ENCODE measurements around the gene TTC3. TPM values are rescaled to one million over a fixed set of nuclear protein-coding genes. Genes with fewer than 3 reads are reported as not detected.

TTC3 gene
- total and polyA plus RNA-seq, 7 donors: 6.5 to 50.3 (median 25.7) TPM

DNA sequence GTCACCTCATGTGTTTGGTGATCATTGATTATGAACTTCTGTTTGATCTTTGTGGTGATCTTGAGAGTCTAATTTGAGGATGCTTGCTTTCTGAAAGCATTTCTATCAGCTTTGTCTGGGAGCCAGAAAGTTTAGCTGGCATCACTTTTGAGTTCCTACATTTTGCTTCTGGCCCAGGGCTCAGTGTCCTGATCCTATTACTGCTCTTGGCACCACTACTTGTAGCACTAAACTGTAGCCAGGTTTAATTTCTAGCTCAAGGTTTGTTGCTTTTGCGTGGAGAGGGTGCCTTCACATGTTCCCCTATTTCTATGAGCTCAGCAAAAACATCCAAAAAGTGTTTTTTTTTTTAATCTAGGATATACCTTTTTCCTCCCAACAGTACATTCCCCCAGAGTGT, 9.3 kb downstream of the TTC3 start:
- peak in 3 of 4 donors; percentile 62 to 81 (median 75) for ATAC-seq
- Histone ChIP-seq H3K27ac (peak overlapping the region; percentile 33), H3K4me1 (peaks cover 43% of the 10 kb centered on the region), H3K27me3 (ENCODE audit: insufficient read depth in 3 of 3, low read length in 2 of 3) (no peaks in the 10 kb centered on the region), H3K36me3 (ENCODE audit: insufficient read depth in 1 of 2, low read depth in 1 of 2) (no peaks in the 10 kb centered on the region), H3K4me3 (no peak overlapping the region), H3K9me3 (peaks cover 4% of the 10 kb centered on the region)
- 12 to 50% (median 23%) methylated on average over 1 of the region's 1 CpG for WGBS, 3 donors
- no peak for DNase-seq
- TF ChIP-seq, protein P1, sequence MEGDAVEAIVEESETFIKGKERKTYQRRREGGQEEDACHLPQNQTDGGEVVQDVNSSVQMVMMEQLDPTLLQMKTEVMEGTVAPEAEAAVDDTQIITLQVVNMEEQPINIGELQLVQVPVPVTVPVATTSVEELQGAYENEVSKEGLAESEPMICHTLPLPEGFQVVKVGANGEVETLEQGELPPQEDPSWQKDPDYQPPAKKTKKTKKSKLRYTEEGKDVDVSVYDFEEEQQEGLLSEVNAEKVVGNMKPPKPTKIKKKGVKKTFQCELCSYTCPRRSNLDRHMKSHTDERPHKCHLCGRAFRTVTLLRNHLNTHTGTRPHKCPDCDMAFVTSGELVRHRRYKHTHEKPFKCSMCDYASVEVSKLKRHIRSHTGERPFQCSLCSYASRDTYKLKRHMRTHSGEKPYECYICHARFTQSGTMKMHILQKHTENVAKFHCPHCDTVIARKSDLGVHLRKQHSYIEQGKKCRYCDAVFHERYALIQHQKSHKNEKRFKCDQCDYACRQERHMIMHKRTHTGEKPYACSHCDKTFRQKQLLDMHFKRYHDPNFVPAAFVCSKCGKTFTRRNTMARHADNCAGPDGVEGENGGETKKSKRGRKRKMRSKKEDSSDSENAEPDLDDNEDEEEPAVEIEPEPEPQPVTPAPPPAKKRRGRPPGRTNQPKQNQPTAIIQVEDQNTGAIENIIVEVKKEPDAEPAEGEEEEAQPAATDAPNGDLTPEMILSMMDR (IDR thresholded peaks at IDR 0.05): no peak
- intact Hi-C loops (cut with DNase I): no loop called here

DNA sequence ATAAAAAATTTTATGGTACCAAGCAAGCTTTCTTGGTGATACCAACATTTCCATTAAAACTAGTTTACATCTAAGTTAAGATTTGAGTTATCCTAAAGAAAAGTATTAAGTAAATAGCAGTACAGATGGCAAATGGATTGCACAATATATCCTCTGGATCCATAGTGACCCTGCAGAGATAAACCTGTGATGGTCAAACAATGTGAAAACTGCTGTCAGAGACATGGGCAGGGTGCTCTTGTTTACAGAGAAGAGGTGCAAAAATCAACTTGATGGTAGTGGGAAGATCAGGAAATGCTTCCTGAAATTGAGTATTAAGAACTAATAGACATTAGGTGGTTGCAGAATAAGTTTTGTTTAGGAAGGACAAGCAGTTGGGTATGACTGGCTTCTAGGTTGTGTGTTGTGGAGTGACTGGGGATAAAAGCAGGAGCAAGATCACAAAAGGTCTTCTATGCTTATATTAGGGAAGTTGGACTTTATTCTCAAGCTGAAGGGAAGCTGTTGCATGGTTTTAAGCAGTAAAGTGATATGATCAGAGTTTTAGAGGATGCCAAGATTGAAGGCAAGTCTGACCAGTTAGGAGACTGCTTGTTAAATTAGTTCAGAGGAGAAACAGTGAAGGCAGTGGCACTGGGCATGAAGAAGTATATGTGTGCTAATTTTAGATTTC, 9.9 kb downstream of the TTC3 start:
- intact Hi-C loops (cut with DNase I): no loop called here
- TF ChIP-seq, protein P1 (IDR thresholded peaks at IDR 0.05): no peak
- DNase-seq: no peak
- peak in 2 of 4 donors; percentile 24 to 30 for ATAC-seq
- Histone ChIP-seq H3K27me3 (ENCODE audit: insufficient read depth in 3 of 3, low read length in 2 of 3) (no peaks in the 10 kb centered on the region), H3K36me3 (ENCODE audit: insufficient read depth in 1 of 2, low read depth in 1 of 2) (no peaks in the 10 kb centered on the region), H3K4me1 (peaks cover 43% of the 10 kb centered on the region), H3K27ac (peak overlapping the region; percentile 24), H3K9me3 (peaks cover 4% of the 10 kb centered on the region), H3K4me3 (no peak overlapping the region)

DNA sequence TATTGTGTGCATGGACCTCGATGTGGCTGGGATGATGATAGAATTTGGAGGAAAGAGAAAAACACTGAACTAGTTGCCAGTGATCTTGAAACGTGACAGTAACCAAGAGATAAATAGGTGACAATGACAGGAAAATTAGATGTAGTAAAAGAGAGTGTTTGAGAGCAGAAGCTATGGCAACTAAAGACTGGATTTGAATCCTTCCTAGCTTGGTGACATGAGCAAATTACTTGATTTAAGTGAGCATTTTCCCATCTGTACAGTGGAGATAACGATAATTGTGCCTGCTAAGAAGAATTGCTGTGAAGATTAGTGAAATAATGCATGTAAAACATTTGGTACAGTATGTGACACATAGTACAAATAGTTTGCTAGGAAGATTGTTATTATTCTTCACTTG, 12.7 kb downstream of the TTC3 start:
- ATAC-seq: no peak
- no peaks in the 10 kb centered on the region for H3K27me3 ChIP-seq (ENCODE audit: insufficient read depth in 3 of 3, low read length in 2 of 3)
- 75 to 83% (median 78%) methylated on average over 3 of the region's 3 CpGs for WGBS, 3 donors
- H3K36me3 ChIP-seq (ENCODE audit: insufficient read depth in 1 of 2, low read depth in 1 of 2): peaks cover 0 to 12% of the 10 kb centered on the region in 2 donors
- intact Hi-C loops (cut with DNase I): no loop called here
- H3K4me3 ChIP-seq: no peak overlapping the region
- H3K4me1 ChIP-seq: peaks cover 38% of the 10 kb centered on the region
- DNase-seq: no peak
- H3K9me3 ChIP-seq: no peaks in the 10 kb centered on the region
- H3K27ac ChIP-seq: no peak overlapping the region
- TF ChIP-seq, protein P1 (IDR thresholded peaks at IDR 0.05): no peak

DNA sequence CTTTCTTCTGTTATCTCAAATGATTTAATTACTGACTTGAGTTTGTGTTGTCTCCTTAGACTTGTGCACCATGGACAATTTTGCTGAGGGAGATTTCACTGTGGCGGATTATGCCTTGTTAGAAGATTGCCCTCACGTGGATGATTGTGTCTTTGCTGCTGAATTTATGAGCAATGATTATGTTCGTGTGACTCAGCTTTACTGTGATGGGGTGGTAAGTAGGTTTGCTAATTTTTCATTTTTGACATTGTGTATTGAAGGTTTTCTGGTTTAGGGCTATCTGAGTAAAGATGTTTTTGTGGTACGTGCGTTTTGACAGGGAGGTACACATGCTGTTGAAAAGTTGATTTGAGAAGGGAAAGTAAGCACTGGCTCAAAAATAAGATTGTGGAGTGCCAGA, 14.1 kb downstream of the TTC3 start:
- H3K9me3 ChIP-seq: no peaks in the 10 kb centered on the region
- peaks cover 0 to 21% of the 10 kb centered on the region in 2 donors for H3K36me3 ChIP-seq (ENCODE audit: insufficient read depth in 1 of 2, low read depth in 1 of 2)
- peak overlapping the region; percentile 51 for H3K27ac ChIP-seq
- intact Hi-C loops (cut with DNase I): no loop called here
- WGBS, 3 donors: 37 to 62% (median 45%) methylated on average over 5 of the region's 5 CpGs
- H3K4me3 ChIP-seq: no peak overlapping the region
- ATAC-seq (peak; percentile 68 to 87 (median 79)), DNase-seq (no peak)
- TF ChIP-seq, protein P1 (IDR thresholded peaks at IDR 0.05): peak; percentile 36
- peaks cover 29% of the 10 kb centered on the region for H3K4me1 ChIP-seq
- no peaks in the 10 kb centered on the region for H3K27me3 ChIP-seq (ENCODE audit: insufficient read depth in 3 of 3, low read length in 2 of 3)

Data from psoas muscle (tissue), 8 donors.